Nephron progenitor cell (in vitro differentiated cells): Measurements from ENCODE around the gene LRRC10B.

Experiments
- DNase-seq: peaks from one replicate; pipeline ENCODE4 v3.0.0; 2021
- H3K27ac Mint-ChIP-seq: 2 replicates; pipeline ENCODE4 v1.8.0; 2021; ENCODE audit warnings: mild to moderate bottlenecking, moderate library complexity, mixed read lengths
- H3K27me3 Mint-ChIP-seq: 2 replicates; pipeline ENCODE4 v1.8.0; 2021; ENCODE audit warnings: mild to moderate bottlenecking, low read depth, mixed read lengths; ENCODE audit not compliant: poor library complexity
- H3K36me3 Mint-ChIP-seq: 2 replicates; pipeline ENCODE4 v1.8.0; 2021; ENCODE audit warnings: low read depth, mixed read lengths
- H3K4me1 Mint-ChIP-seq: 2 replicates; pipeline ENCODE4 v1.8.0; 2021; ENCODE audit warnings: mixed read lengths
- H3K4me3 Mint-ChIP-seq: 2 replicates; pipeline ENCODE4 v1.8.0; 2021; ENCODE audit warnings: mild to moderate bottlenecking, moderate library complexity, mixed read lengths
- H3K9me3 Mint-ChIP-seq: 2 replicates; pipeline ENCODE4 v1.8.0; 2021; ENCODE audit warnings: mild to moderate bottlenecking, moderate library complexity, mixed read lengths
- TF ChIP-seq, protein P1 (sequence below): fragments of 200-600 bp; sonication (generic); IDR thresholded peaks from 2 replicates; pipeline ENCODE4 v1.5.0; 2021; ENCODE audit warnings: antibody characterized with exemption

LRRC10B gene

DNA sequence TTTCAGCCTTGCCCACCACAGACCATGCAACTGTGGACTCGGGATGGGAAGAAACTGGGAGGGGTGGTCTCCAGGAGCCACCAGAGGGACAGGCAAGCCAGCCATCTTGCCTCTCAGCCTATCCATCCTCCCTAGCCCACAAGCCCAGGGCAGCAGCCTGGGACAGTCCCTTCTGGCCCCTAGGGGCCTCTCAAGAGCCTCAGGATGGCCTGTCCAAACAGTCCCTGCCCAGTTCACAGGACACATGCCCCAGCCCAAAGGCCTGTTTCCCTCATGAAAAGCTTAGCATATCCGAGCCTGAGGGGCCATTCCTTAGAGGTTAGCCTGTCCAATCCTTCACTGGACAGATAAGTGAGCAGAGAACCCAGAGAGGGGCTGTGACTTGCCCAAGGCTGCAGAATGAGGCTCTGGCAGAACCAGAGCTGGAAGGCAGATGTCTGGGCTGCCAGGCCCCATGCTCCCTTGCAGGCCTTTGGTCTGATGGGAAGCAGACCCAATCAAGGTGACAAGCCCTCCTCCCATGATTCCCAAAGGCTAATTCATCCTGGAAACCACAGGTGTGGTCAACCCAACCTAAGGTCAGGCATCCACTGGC is 28.2 kb downstream of the LRRC10B start:
- Mint-ChIP-seq H3K36me3 (no peaks in the 10 kb centered on the region), H3K27ac (no peak overlapping the region), H3K4me3 (no peak overlapping the region), H3K4me1 (peaks cover 96% of the 10 kb centered on the region), H3K27me3 (peaks cover 6% of the 10 kb centered on the region), H3K9me3 (no peaks in the 10 kb centered on the region)
- TF ChIP-seq, protein P1, sequence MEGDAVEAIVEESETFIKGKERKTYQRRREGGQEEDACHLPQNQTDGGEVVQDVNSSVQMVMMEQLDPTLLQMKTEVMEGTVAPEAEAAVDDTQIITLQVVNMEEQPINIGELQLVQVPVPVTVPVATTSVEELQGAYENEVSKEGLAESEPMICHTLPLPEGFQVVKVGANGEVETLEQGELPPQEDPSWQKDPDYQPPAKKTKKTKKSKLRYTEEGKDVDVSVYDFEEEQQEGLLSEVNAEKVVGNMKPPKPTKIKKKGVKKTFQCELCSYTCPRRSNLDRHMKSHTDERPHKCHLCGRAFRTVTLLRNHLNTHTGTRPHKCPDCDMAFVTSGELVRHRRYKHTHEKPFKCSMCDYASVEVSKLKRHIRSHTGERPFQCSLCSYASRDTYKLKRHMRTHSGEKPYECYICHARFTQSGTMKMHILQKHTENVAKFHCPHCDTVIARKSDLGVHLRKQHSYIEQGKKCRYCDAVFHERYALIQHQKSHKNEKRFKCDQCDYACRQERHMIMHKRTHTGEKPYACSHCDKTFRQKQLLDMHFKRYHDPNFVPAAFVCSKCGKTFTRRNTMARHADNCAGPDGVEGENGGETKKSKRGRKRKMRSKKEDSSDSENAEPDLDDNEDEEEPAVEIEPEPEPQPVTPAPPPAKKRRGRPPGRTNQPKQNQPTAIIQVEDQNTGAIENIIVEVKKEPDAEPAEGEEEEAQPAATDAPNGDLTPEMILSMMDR: no peak
- no peak for DNase-seq

DNA sequence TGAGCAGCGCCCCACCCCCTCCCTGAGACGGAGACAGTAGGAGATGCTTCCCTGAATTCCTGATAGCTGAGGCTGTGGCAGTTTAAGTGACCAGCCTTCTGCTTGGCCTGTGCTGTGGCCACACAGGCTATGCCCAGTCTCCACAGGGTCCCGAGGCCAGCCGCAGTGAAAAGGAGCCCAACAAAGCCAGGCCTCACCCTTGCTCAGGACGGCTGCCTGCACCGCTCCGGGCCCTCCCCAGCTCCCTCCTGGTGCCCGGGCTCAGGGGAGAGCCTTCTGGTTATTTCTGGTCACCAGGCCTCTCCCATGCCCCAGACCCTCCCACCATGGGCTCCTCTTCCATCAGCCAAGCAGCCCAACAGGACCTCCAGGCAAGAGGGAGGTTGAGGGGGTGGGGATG is 28.8 kb downstream of the LRRC10B start:
- H3K36me3 Mint-ChIP-seq: no peaks in the 10 kb centered on the region
- no peak overlapping the region for H3K27ac Mint-ChIP-seq
- DNase-seq: no peak
- H3K4me1 Mint-ChIP-seq: peaks cover 99% of the 10 kb centered on the region
- H3K9me3 Mint-ChIP-seq: no peaks in the 10 kb centered on the region
- TF ChIP-seq, protein P1: no peak
- H3K4me3 Mint-ChIP-seq: no peak overlapping the region
- peaks cover 6% of the 10 kb centered on the region for H3K27me3 Mint-ChIP-seq

DNA sequence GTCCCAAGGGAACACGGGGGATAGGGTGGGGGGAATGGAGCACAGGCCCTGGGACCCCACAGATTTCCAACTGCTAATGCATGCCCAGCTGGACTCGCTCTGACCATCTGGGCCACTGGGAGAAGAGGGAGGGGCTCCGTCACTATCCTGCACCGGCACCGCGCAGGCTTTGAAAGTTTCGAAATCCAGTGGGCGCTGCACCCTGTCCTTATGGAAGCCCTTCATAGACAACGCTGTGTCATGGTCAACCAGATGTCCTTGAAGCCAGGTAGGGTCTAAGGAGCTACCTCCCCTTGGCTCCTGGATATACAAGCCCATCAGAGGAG is 30.1 kb downstream of the LRRC10B start:
- Mint-ChIP-seq H3K36me3 (no peaks in the 10 kb centered on the region), H3K9me3 (no peaks in the 10 kb centered on the region), H3K27ac (peak overlapping the region; percentile 92), H3K27me3 (peaks cover 7% of the 10 kb centered on the region), H3K4me3 (peak overlapping the region; percentile 29), H3K4me1 (peaks cover 99% of the 10 kb centered on the region)
- no peak for DNase-seq
- TF ChIP-seq, protein P1: no peak

DNA sequence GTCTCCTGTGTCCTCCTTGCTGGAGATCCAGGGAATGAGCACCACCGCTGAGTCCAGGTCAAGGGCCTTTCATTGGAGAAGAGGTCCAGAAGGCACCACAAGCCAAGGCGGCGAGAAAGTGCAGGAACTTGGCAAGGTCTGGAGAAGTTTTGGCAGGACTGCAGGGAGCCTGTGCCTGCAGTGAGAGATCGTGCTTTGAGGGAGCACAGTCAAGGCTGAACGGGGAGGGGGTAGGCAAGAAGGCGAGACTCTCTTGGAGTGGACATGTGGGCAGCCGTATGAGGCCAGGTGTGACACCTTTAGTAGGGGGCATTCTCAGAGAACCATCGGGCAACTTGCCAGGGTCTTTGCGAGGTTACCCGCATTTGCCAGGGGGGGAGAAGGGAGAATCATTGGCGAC is 30.5 kb downstream of the LRRC10B start:
- no peak for DNase-seq
- TF ChIP-seq, protein P1: no peak
- H3K9me3 Mint-ChIP-seq: no peaks in the 10 kb centered on the region
- H3K27me3 Mint-ChIP-seq: peaks cover 11% of the 10 kb centered on the region
- H3K4me3 Mint-ChIP-seq: peak overlapping the region; percentile 29
- peaks cover 99% of the 10 kb centered on the region for H3K4me1 Mint-ChIP-seq
- H3K27ac Mint-ChIP-seq: no peak overlapping the region
- no peaks in the 10 kb centered on the region for H3K36me3 Mint-ChIP-seq

DNA sequence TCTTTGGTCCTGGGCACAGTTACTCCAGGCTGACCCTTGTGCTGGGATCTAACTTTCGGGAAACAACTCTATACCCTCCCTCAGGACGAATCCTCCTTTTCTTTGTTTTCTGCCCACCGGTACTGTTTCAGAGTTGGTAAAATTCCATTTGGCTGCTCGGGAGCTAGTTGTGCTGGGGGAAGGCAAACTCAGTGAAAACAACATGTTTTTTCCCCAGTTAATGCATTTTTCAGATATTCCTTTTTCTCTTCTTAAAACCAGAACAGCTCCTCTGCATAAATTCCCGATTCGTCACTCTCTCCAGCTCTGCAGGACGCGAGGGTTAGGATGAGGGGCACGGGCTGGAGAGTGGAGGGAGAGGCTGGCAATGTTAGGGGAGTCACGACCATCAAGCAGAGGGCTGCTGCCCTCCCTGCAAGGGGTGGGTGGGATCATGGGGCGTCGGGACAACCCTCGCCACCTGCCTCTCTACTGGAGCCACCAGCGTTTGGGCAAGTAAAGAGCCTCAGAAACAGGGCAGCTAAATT is 31.3 kb downstream of the LRRC10B start:
- Mint-ChIP-seq H3K4me1 (peaks cover 95% of the 10 kb centered on the region), H3K9me3 (no peaks in the 10 kb centered on the region), H3K36me3 (no peaks in the 10 kb centered on the region), H3K4me3 (peak overlapping the region; percentile 44), H3K27me3 (peaks cover 13% of the 10 kb centered on the region), H3K27ac (peak overlapping the region; percentile 49)
- TF ChIP-seq, protein P1: no peak
- no peak for DNase-seq

DNA sequence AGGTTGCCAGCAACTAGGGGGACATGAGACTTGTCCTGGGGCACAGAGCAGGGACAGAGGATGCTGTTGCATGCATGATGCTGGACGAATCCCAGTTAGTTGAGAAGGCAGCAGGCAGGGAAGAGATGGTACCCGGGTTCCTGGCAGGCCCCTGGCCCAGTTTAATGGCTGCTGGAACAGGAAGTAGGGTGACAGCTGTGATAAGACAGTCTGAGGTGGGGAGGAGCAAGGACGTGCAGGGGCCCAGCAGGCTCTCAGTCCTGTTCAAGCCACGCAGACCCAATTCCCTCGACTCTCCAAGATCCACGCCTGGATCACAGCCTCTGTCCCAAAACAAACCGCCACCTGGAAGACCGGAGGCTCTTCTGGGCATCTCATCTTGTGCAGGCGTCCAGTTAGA is 32.0 kb downstream of the LRRC10B start:
- no peak overlapping the region for H3K27ac Mint-ChIP-seq

More for the DNA sequence above, 32.0 kb downstream of the LRRC10B start:
- TF ChIP-seq, protein P1: no peak
- Mint-ChIP-seq H3K36me3 (no peaks in the 10 kb centered on the region), H3K27me3 (peaks cover 13% of the 10 kb centered on the region), H3K9me3 (no peaks in the 10 kb centered on the region), H3K4me1 (peaks cover 95% of the 10 kb centered on the region), H3K4me3 (peak overlapping the region; percentile 36)
- DNase-seq: no peak
